Fibroblast of lung (primary cell): Measurements from ENCODE around the gene AP2A2.

Experiments used
- EZH2 ChIP-seq: IDR thresholded peaks from 2 replicates; pipeline ENCODE4 v1.5.1; 2012; ENCODE audit warnings: low read length, control low read depth, mild to moderate bottlenecking; ENCODE audit errors: missing control alignments
- TF ChIP-seq, protein P1 (sequence below), 2 donors: IDR thresholded peaks in 1 of 2; conservative IDR thresholded peaks in 1 of 2; 1 replicate in 1 of 2; 2 replicates in 1 of 2; pipeline ENCODE4 v1.5.1; 2011 to 2012; ENCODE audit warnings: low read length in 2 of 2, control low read depth in 1 of 2, inconsistent platforms in 1 of 2, low read depth in 1 of 2, mild to moderate bottlenecking in 1 of 2

DNA sequence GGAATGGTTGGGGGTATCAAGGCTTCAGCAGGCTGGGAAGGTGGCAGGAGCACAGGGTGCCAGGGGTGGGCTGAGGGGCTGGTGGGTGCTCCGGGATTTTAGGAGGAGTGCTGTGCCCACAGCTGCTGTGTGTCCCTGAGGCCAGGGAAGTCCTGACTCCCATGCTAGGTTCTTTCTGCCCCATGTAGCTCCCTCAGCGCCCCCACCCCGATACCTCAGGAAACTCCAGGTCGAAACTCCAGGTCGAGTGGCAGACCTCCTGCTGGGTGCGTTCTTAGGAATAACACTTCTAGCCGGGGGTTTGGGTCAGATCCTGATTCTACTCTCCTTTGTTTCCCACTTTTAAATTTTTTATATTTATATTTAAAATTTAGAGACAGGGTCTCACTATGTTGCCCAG, 8.3 kb downstream of the AP2A2 start:
- no peak for TF ChIP-seq EZH2
- TF ChIP-seq, protein P1, sequence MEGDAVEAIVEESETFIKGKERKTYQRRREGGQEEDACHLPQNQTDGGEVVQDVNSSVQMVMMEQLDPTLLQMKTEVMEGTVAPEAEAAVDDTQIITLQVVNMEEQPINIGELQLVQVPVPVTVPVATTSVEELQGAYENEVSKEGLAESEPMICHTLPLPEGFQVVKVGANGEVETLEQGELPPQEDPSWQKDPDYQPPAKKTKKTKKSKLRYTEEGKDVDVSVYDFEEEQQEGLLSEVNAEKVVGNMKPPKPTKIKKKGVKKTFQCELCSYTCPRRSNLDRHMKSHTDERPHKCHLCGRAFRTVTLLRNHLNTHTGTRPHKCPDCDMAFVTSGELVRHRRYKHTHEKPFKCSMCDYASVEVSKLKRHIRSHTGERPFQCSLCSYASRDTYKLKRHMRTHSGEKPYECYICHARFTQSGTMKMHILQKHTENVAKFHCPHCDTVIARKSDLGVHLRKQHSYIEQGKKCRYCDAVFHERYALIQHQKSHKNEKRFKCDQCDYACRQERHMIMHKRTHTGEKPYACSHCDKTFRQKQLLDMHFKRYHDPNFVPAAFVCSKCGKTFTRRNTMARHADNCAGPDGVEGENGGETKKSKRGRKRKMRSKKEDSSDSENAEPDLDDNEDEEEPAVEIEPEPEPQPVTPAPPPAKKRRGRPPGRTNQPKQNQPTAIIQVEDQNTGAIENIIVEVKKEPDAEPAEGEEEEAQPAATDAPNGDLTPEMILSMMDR (conservative IDR thresholded peaks at IDR 0.05 in 1 of 2, IDR thresholded peaks at IDR 0.05 in 1 of 2; ENCODE audit: low read depth in 1 of 2, low read length in 2 of 2), result no peak
